NCI-H187 (cell line): ENCODE data around the gene PRKAA2.

Experiments used
- DNase-seq, 2 experiments: peaks; one replicate each; lab custom pipeline; 2025; lab: John Stamatoyannopoulos, UW

The PRKAA2 gene

DNA sequence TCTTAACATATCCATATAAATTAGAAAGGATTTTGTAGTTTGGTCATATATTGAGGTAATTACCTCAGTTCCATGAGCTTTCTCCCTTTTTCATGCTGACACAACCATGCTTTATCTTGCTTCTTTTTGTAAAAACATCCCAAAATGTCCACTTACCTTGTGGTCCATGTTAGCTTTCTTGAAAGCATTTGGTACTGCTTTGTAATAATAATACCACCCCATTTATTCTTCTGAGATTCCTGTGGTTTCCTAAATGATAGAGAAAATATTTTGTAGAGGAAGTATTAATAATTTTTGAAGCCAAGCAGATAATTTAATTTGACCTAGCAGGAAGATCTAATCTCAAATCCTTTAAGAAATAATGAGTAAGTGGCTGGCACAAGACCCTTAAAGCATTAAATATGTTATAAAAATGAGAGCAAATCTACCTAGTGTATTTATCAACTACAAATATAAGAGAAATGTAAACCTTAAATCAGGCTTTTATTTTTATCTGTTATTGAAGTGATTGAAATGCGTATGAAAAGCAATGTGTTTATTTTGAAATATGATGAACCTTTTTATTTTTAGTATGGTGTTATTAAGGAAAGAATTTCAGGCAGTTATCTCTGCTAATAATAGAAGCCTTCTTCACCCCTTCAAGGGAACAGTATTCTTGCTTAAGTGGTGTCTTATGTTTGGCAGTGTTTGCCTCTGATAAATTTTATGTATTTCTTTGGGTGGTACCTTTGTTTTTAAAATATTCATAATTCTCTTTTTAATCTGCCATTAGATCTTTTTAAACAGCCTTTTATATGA lies 9.2 kb downstream of the PRKAA2 start:
- no peak for DNase-seq

DNA sequence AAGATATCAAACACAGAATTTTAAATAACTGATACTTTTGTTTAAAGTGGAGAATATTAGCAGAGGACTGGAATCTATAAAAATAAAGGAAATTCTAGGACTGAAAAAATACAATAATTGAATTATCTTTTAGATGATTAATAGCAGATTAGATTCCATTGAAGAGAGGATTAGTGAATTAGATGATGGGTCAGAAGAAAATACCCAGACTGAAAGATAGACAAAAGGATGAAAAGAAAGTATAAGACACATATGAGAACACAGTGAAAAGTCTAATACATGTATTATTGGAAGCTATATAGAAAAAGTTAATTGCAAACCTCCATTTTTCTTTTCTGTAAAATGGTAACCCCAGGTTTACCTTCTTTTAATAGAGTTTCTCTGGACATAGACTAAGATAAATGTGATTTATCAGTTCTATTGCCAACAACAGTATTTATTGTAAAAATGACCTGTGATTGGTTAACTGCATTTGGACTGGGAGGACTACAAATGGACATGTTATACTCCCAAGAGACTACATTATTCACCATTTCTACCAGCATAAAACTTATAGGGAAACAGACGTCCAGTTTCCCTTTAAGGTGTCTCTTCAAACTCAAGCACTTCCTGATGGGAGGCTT lies 11.0 kb downstream of the PRKAA2 start:
- DNase-seq, result no peak

DNA sequence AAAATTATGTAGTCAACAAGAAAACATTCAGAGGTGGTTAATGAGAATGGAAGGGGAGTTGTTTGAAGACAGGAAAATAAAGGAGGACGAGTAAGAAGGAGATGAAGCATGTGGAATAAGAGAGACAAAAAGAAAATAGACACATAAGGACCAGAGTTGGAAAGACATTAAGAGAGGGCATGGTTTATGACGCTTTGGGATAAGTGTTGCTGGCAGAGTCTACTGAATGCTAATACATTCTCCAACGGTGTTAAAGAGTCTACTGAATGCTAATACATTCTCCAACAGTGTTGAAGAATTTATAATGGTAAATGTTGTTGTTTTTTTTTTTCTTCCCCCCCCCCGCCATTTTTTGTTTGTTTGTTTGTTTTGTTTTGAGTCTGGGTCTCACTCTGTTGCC lies 13.1 kb downstream of the PRKAA2 start:
- no peak for DNase-seq

DNA sequence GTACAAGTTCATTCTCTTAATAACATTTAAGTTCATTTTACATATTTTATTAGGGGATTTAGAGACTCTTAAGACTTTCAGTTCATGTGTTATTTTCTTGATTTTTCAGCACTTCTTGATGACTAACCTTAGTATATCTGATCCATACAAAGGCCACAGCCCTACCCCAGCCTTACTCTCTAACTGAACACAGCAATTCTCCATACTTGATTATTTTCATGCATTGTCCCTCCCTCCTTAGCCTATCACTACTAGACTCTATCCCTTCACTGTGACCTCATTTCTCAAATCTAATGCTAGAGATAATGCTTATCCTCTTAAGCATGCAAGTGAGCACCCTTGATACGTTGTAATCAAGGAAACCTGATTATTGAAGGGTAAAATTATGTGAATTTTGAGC lies 15.2 kb downstream of the PRKAA2 start:
- no peak for DNase-seq

DNA sequence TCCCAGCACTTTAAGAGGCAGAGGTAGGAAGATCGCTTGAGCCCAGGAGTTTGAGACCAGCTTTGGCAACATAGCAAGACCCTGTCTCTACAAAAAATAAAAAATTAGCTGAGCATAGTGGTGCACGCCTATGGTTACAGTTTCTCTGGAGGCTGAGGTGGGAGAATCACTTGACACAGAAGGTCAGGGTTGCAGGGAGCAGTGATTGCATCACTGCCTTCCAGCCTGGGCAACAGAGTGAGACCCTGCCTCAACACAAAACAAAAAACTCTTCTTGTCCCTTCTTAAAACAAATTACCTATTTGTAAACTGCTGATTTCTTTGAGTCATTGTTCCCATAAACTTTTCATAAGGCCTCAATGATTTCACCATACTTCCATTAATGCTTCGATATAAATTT lies 18.7 kb downstream of the PRKAA2 start:
- no peak for DNase-seq

DNA sequence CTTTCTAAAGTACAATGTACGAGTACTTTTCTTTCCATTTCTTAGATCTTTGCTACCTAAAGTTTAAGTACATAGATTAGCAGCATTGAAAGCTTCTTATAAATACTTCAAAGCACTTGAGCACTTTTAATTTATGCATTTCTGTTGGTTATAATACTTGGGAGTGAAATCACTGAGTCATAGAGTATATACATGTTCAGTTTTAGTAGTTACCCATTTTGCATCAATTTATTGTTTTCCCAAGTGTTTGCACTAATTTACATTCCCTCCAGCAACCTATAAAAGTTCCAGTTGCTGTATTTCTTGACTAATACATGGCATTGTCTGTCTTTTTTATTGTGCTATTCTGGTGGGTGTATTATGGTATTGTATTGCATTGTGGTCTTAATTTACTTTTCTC lies 20.3 kb downstream of the PRKAA2 start:
- no peak for DNase-seq

DNA sequence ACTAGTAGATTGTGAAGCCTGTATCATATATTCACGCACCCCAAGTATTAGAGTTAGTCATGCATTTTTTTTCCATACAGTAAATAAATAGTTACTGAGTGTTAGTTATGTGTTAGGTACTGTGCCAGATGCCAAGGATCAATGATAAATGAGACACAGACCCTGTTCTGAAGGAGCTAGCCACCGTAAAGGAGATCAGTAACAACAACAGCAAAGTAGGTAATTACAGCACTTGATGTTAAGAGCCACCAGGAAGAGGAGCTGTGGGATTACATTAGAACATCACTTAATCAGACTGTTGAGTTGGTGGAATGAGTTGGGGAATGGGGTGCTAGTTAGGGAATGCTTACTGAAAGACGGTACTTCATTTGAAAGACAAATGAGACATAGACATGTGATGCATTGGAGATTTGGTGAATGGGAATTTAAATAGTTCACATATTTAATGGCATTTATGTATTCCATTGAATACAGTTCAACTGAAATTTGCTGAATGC lies 21.0 kb downstream of the PRKAA2 start:
- DNase-seq, result no peak

DNA sequence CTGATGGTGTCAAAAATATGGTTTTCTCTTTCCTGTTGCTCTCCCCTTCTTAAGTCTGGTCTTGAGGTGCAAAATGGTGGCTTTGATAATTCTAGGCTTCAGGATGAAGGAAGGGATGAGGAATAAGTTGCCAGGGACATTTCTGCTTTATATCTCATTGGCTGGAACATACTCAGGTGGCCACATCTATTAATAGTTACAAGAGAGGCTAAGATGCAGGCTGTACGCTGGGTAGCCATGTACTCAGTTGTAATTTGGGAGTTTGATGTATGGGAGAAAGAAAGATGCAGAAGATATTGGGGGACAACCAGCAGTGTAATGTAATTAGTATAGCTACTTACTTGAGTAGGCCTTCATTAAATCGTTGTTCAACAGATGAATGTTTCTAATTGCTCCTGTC lies 25.2 kb downstream of the PRKAA2 start:
- no peak for DNase-seq

DNA sequence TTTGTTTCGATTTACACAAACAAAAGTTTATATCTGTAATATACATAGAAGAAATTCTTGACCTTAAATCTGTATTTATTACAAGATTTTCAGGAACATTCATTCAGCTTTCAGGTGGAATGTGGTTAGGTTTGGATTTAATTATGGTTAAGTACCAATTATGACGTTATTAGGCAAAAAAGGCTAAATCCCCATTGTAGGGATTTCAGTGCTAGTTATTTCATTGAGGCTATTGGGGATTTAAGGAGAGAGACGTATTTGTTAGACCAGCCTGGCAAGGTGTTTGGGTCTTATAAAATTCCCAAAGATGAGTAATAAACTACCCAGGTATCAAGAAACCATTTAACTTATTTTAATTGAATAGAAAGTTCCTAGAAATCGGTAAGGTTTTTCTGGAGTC lies 26.0 kb downstream of the PRKAA2 start:
- DNase-seq, result no peak

DNA sequence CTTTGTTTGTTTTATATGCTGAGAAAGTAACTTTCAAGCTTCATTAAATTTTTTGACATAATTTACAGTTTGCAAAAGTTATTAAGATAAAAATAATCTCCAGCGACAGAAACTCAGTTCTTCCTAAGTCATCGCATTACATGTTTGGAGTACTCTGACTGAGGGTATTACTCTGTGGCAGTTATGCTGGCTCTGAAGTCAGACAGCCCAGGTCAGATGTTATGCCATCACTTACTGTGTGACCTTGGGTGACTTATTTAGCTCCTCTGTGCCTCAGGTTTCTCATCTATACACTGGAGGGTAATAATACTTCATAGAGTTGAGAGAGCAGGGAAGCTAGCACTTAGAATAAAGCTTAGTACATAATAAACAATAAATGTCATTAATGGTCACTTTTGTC lies 26.4 kb downstream of the PRKAA2 start:
- no peak for DNase-seq

DNA sequence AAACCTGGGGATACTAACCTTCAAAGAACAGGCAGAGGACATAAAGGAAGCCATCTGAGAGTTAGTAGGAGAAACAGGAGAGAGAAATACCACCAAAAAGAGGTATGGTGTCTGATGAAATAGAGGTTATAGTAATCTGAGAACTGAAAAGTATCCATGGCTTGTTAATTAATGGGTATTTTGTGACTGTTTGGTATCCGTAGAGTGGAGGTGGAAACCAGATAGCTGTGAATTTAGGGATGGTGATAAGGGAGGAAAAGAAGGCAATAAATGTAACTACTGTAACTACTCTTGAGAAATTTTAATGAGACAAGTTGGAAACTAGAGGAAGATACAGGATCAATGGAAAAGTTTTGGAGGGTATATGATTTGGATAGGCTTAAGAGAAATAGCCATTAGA lies 27.5 kb downstream of the PRKAA2 start:
- no peak for DNase-seq

DNA sequence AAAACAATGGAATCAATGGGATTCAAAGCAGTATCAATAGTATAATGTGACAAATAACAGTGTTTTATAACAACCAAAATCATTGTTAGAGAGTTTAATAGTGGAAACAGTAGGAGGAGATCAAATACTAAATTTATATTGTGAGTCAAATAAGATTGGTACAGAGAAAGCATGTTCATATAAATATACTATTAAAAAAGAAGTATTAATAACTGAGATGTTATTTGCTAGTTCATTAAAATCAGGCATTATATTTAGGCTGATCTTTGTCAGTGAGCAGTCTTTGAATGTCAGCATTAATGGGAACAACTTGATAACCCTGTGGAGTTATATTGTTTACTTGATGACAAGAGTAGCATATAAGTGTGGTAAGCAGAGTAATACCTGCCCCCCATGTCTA lies 30.6 kb downstream of the PRKAA2 start:
- no peak for DNase-seq

DNA sequence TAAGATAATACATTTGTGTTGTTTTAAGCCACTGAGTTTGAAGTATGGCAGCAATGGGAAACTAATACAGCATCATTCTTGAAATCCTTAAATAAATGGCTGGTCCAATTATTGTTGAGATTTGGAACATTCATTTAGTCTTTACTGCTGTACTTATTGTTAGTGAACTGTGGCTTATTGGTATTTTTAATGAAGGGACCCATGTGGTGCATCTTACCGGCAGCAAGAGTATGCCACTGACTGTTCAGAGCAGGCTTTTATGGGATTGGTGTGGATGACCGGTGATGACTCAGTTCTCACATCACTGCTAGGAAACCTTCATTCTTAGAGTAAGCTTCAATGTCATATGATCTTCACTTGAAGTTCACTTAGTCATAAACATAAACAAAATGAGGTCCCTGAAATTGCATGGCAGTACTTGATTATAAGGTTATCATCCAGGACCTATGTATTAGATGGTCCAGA lies 31.5 kb downstream of the PRKAA2 start:
- DNase-seq, result no peak

DNA sequence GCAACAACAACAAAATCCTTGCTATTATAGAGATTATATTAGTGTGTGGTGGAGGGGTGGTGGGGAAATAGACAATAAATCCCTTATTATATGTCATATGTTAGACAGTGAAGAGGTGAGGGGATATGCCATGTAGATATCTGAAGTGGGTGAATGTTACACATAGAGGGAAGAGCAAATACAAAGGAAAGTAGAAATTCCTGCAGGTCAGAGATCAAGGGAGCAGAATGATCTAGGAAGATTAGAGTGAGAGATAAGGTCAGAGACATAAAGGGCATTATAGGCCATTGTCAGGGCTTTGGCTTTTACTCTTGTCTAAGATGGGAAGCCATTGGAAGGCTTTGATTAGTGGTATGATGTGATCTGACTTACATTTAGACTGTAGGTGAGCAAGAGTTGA lies 38.5 kb downstream of the PRKAA2 start:
- DNase-seq, result no peak

DNA sequence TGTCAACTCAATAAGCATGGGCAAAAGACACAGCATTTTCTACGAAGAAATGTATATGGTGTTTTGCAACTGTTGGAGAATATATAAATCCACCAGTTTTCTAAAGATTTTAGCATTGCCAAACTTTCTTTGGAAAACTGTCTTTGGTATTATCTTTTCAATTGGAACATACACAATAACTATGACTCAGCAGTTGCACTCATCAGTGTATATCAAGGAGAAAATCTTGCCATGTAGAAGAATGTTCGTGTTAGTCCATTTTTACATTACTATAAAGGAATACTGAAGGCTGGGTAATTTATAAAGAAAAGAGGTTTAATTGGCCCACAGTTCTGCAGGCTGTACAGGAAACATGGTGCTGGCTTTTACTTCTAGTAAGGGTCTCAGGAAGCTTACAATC lies 41.1 kb downstream of the PRKAA2 start:
- DNase-seq, result no peak

DNA sequence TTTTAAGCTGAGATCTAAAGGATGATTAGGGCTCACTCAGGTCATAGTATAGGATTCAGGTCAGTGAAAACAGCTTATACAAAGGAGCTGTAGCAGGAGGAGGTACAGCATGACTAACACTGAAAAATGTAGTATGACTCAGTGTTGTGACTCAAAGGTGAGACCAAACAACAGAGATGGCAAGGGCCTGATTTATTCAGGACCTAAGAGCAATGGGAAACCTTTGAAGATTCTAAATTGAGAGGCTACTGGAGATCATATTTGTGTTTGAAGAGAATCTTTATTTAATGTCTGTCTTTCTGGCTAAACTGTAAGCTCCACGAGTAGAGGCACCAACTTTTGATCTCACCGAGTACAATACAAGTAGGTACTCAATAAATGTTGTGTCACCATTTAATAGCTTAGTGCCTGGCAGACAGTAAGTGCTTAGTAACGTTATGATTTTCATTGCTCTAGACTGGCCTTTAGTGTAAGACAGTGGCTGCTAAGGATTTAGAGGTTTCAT lies 43.5 kb downstream of the PRKAA2 start:
- no peak for DNase-seq

DNA sequence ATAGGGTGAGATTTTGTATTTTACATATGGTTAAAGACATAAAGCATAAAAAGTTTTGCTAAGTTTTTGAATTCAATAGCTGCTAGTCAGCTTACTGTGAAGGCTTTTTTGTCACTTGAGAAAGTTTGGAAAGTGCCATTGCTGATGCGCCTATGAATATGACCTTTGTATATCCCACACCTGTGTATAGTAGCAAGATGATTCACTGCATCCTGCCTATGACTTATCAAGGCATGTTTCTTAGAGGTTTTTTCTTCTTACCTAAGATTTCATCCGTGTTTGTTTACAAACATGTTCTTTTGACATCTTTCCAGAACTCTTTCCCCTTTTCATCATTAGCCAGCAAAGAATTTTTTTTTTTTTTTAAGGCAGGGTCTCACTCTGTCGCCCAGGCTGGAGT lies 51.5 kb downstream of the PRKAA2 start:
- DNase-seq, result no peak

DNA sequence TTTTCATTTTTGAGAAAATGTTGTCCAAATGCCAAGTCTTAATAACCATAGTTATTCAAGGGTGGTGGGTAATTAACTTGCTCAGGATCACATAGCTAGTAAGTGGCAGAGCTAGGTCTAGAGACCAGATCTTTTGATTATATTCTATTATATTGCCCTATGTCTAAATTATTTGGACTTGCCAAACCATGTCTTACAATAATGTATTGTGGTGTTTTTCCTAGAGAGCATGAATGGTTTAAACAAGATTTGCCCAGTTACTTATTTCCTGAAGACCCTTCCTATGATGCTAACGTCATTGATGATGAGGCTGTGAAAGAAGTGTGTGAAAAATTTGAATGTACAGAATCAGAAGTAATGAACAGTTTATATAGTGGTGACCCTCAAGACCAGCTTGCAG lies 58.6 kb downstream of the PRKAA2 start:
- no peak for DNase-seq

DNA sequence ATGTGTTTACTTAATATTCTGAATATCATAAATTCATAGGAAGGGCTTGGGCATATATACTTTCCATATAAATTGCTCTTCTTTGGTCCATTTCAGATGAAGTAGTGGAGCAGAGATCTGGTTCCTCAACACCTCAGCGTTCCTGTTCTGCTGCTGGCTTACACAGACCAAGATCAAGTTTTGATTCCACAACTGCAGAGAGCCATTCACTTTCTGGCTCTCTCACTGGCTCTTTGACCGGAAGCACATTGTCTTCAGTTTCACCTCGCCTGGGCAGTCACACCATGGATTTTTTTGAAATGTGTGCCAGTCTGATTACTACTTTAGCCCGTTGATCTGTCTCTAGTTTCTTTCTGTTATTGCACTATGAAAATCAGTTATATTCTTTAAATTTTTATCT lies 62.3 kb downstream of the PRKAA2 start:
- DNase-seq, result no peak

DNA sequence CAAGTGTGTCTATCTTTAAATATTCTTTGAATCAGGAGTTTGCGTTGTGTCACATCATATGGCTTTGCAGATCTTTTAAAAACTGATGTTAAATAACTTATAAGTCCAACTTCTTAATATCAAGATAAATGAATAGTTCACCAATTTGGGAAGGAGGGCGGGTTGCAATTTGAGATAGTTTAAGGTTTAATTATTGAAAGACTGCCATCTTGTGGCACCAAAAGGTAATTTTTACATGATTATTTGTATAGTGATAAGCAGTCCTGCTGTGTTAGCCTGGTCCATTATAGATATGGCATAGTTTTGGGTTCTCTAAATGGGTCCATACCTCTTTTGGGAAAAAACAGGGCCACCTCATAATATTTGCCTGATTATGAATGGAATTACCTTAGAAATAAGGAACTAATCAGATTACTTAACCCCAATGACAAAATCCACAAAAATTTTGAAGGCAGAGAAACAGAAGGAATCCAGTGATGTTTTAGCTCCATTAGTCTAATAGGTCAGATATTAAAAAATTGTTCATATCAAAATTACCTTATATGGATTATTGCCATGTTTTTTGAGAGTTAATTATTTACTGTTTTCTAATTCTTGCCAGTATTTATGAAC lies 64.3 kb downstream of the PRKAA2 start:
- DNase-seq, result peak; percentile 3 to 4

DNA sequence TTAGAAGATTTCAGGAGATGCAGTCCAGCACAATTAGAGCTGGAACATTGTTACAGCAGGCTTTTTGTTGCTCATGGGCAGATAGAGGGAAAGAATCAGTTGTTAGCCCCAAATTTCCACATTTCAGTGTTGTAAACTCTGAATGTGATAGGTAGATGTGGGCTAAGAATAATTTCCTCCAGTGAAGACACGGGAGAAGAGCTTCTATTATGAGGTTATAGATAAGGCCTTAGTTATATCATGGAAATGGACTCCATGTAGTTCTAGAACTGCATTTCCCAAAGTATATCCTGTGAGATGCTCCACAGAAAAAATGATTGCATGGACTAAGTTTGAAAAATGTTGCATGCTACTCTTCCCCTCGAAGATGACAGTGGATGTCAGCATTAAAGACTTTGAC lies 64.9 kb downstream of the PRKAA2 start:
- no peak for DNase-seq

DNA sequence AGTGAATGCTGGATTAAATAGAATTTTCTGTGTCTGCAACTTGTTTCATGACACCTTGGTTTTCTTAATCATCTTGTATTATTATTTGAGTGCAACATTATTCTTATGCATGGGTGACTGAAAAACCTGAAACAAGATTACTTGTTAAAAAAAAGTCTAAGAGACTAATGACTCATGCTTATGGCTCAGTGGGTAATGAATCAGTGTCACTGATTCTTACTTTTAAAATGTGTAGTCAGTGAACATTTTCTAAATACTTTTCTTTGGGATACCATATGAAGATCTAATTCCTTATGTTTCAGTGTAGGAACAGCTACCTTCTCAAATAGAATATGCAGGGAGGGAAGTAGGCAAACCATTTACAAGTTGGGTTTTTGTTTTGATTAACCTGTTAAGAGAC lies 65.5 kb downstream of the PRKAA2 start:
- DNase-seq, result no peak

DNA sequence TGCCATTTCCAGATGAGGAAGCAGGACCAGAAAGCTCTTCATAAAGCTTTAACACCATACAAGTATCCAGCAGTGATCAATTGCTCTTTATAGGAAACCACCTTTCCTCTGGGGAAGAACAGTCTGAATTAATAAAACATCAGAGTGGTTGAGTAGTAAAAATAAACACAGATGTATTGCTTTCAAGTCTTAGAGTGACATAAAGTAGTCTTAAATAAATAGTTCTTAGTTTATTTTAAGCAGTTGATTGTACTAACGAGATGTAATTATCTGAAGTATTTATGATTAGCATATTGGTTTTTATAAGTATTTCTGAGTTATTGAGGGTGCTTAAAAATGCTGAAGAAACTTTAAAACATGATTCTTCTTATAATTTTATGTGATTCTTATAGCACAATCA lies 67.0 kb downstream of the PRKAA2 start:
- DNase-seq, result no peak
